ENCODE results near the gene KRTAP3-3.

KRTAP3-3 gene

DNA sequence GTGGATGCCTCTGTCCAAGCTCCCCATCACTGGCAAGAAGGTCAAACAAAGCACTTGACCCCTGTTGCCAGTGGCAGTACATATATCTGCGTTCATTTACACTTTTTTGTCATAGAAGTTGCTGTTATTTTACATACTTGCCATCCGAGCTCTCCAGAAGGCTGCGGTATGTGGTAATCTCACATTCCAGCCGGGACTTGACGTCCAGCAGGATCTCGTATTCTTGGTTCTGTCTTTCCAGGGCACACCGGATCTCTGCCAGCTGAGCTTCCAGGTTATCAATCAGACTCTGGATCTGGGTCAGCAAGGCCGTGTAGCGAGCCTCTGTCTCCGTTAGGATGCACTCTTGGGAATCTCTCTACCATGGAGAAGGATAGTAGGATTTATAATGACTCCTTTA is 33.8 kb downstream of the KRTAP3-3 start:
- no peak overlapping the region for H3K27ac ChIP-seq (ENCODE audit: low read length)
- peaks cover 3% of the 10 kb centered on the region in 2 donors for H3K9me3 ChIP-seq (ENCODE audit: control insufficient read depth in 2 of 2, low read length in 2 of 2)
- H3K4me1 ChIP-seq (ENCODE audit: control insufficient read depth, insufficient read depth, low read length) = no peaks in the 10 kb centered on the region
- H3K9ac ChIP-seq (ENCODE audit: low read length in 2 of 2) = no peak overlapping the region
- H3K27me3 ChIP-seq (ENCODE audit: control insufficient read depth in 1 of 2, insufficient read depth in 2 of 2, low read length in 2 of 2) = peaks cover 0 to 4% of the 10 kb centered on the region in 2 donors
- no peaks in the 10 kb centered on the region for H3K36me3 ChIP-seq (ENCODE audit: control insufficient read depth in 2 of 2, insufficient read depth in 2 of 2, low read length in 2 of 2)
- no peak overlapping the region for H3K4me3 ChIP-seq (ENCODE audit: low read length in 2 of 2)

DNA sequence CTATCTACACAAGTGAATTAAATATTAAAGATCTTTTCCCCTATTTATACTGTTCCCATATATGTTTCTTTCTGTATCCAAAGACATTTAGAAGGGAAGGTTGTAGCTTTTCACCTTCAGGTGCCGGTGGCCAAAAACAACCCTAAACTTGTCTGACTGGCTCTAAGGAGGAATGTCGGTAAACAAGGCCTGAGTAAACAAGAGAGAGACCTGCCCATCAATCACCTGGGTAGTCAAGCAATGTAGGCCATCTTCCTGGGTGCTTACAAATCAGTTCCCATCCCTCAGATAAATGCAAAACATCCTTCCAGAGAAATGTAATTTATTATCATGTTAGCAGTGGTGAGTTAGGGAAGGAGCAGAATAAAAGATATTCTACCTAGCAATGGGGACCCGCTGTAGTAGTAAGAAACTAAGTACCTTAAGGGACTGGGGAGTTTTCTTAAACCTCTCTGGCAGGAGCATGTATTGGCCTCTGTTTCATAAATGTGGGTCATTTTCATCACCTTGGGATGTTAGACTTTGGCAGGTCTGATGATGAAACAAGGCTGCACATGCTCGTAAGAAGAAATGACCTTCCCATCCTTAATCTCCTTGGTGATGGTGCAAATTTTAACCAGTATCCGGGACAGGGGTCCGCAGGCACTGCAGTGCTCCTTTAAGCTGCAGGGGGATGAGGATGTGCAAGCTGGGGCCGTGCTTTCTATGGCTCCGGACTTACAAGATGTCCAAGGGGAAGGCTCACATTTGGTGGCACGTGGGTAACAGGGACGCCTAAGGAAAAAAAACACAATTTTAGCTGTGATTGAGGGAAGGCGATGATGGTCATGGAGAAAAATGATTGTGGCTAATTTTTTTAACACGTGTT is 35.6 kb downstream of the KRTAP3-3 start:
- no peaks in the 10 kb centered on the region for H3K4me1 ChIP-seq (ENCODE audit: control insufficient read depth, insufficient read depth, low read length)
- no peak overlapping the region for H3K9ac ChIP-seq (ENCODE audit: low read length in 2 of 2)
- H3K9me3 ChIP-seq (ENCODE audit: control insufficient read depth in 2 of 2, low read length in 2 of 2) = peaks cover 3% of the 10 kb centered on the region in 2 donors
- H3K27me3 ChIP-seq (ENCODE audit: control insufficient read depth in 1 of 2, insufficient read depth in 2 of 2, low read length in 2 of 2) = peaks cover 0 to 4% of the 10 kb centered on the region in 2 donors
- no peaks in the 10 kb centered on the region for H3K36me3 ChIP-seq (ENCODE audit: control insufficient read depth in 2 of 2, insufficient read depth in 2 of 2, low read length in 2 of 2)
- H3K4me3 ChIP-seq (ENCODE audit: low read length in 2 of 2) = no peak overlapping the region
- H3K27ac ChIP-seq (ENCODE audit: low read length) = no peak overlapping the region

DNA sequence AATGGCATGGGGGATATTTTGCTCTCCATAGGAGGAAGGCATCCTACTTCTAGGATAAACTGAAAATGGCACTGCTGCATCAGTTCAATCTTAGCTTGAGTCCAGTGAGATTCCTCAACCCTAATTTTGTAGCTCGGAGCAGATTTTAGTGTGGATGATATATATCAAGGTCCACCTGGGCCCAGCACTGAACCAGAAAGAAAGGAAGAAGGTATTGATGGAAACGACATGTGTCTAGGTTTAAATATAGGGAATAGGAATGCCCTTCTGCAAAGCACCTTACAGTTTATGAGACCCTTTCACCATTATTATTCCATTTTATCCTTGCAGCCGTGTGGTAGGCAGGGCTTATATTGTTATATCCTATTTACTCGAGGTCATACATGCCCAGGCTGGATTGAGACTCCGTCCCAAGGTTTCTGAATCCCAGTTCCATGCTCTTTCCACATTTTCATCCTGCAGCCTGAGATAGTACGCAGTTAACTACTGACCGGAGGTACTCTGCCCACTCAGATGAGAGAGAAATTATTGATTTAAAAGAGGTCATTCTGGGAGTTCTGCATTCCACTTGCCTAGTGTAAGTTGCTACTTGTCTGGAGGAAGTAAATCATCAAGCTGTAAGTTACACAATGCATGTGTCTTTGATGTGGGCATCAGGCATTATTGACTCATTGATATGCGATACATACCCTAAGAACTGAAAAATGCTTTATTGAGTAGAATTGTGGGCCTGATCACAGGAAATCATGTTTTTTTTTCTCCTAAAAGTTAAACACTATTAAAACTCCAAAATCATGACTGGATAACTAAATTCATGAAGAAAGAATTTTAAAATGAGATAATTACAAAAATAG is 37.3 kb downstream of the KRTAP3-3 start:
- H3K4me3 ChIP-seq (ENCODE audit: low read length in 2 of 2) = no peak overlapping the region
- H3K27ac ChIP-seq (ENCODE audit: low read length) = no peak overlapping the region
- no peaks in the 10 kb centered on the region for H3K4me1 ChIP-seq (ENCODE audit: control insufficient read depth, insufficient read depth, low read length)
- no peaks in the 10 kb centered on the region for H3K9me3 ChIP-seq (ENCODE audit: control insufficient read depth in 2 of 2, low read length in 2 of 2)
- peaks cover 0 to 4% of the 10 kb centered on the region in 2 donors for H3K27me3 ChIP-seq (ENCODE audit: control insufficient read depth in 1 of 2, insufficient read depth in 2 of 2, low read length in 2 of 2)
- H3K9ac ChIP-seq (ENCODE audit: low read length in 2 of 2) = no peak overlapping the region
- H3K36me3 ChIP-seq (ENCODE audit: control insufficient read depth in 2 of 2, insufficient read depth in 2 of 2, low read length in 2 of 2) = no peaks in the 10 kb centered on the region

- Histone ChIP-seq H3K4me3 (ENCODE audit: low read length in 2 of 2) (no peak overlapping the region), H3K9me3 (ENCODE audit: control insufficient read depth in 2 of 2, low read length in 2 of 2) (no peaks in the 10 kb centered on the region), H3K27me3 (ENCODE audit: control insufficient read depth in 1 of 2, insufficient read depth in 2 of 2, low read length in 2 of 2) (peaks cover 3 to 5% of the 10 kb centered on the region in 2 donors), H3K36me3 (ENCODE audit: control insufficient read depth in 2 of 2, insufficient read depth in 2 of 2, low read length in 2 of 2) (no peaks in the 10 kb centered on the region), H3K9ac (ENCODE audit: low read length in 2 of 2) (no peak overlapping the region), H3K4me1 (ENCODE audit: control insufficient read depth, insufficient read depth, low read length) (no peaks in the 10 kb centered on the region), H3K27ac (ENCODE audit: low read length) (no peak overlapping the region)
Measured at GRCh38 chr17:40953881-40954280, 40.1 kb downstream of the KRTAP3-3 start.

DNA sequence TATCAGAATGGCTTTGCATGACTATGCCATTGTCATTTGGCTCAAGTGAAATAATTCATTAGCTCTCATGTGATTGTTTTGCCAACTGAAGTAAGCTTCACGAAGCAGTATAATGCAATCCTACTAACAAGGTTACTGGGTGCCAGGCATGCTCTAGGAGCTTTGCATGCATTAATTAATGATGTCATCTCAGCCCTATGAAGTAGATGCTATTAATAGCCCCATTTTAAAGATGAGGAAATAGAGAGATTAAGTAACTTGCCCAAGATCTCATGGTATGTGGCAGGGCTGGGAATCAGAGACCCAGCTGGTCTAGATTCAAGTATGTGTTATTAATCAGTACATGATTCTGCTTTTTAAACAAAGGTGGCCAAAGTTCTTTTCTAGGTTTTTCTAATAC is 41.3 kb downstream of the KRTAP3-3 start:
- Histone ChIP-seq H3K27ac (ENCODE audit: low read length) (no peak overlapping the region), H3K4me3 (ENCODE audit: low read length in 2 of 2) (no peak overlapping the region), H3K9ac (ENCODE audit: low read length in 2 of 2) (no peak overlapping the region), H3K9me3 (ENCODE audit: control insufficient read depth in 2 of 2, low read length in 2 of 2) (no peaks in the 10 kb centered on the region), H3K4me1 (ENCODE audit: control insufficient read depth, insufficient read depth, low read length) (no peaks in the 10 kb centered on the region), H3K27me3 (ENCODE audit: control insufficient read depth in 1 of 2, insufficient read depth in 2 of 2, low read length in 2 of 2) (peaks cover 6 to 8% of the 10 kb centered on the region in 2 donors), H3K36me3 (ENCODE audit: control insufficient read depth in 2 of 2, insufficient read depth in 2 of 2, low read length in 2 of 2) (no peaks in the 10 kb centered on the region)

DNA sequence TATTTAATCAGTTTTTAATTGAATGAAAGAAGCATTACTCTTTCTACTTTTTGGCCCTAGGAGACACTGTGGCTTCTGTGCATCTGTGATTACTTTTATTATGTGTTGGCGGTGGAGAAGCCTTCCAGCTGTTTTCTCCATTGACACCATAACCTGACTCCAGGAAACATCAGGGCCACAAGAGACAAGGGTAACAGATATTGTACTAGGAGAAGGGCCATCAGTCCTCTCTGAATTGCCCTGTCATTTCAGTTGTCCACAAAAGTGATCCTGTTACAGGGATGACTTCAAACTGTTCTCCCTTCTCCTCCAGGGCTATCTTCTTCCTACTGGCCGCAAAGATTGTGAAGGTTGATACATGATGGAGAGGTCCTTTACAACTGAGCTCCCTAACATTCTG is 41.8 kb downstream of the KRTAP3-3 start:
- Histone ChIP-seq H3K27ac (ENCODE audit: low read length) (no peak overlapping the region), H3K9me3 (ENCODE audit: control insufficient read depth in 2 of 2, low read length in 2 of 2) (no peaks in the 10 kb centered on the region), H3K9ac (ENCODE audit: low read length in 2 of 2) (no peak overlapping the region), H3K36me3 (ENCODE audit: control insufficient read depth in 2 of 2, insufficient read depth in 2 of 2, low read length in 2 of 2) (no peaks in the 10 kb centered on the region), H3K27me3 (ENCODE audit: control insufficient read depth in 1 of 2, insufficient read depth in 2 of 2, low read length in 2 of 2) (peaks cover 6 to 8% of the 10 kb centered on the region in 2 donors), H3K4me3 (ENCODE audit: low read length in 2 of 2) (no peak overlapping the region), H3K4me1 (ENCODE audit: control insufficient read depth, insufficient read depth, low read length) (no peaks in the 10 kb centered on the region)

GRCh38 chr17:40951011-40951622 is 42.8 kb downstream of the KRTAP3-3 start:
- no peaks in the 10 kb centered on the region for H3K4me1 ChIP-seq (ENCODE audit: control insufficient read depth, insufficient read depth, low read length)
- H3K27me3 ChIP-seq (ENCODE audit: control insufficient read depth in 1 of 2, insufficient read depth in 2 of 2, low read length in 2 of 2) = peaks cover 6 to 12% of the 10 kb centered on the region in 2 donors
- H3K9ac ChIP-seq (ENCODE audit: low read length in 2 of 2) = no peak overlapping the region
- no peaks in the 10 kb centered on the region for H3K9me3 ChIP-seq (ENCODE audit: control insufficient read depth in 2 of 2, low read length in 2 of 2)
- no peaks in the 10 kb centered on the region for H3K36me3 ChIP-seq (ENCODE audit: control insufficient read depth in 2 of 2, insufficient read depth in 2 of 2, low read length in 2 of 2)
- no peak overlapping the region for H3K27ac ChIP-seq (ENCODE audit: low read length)
- no peak overlapping the region for H3K4me3 ChIP-seq (ENCODE audit: low read length in 2 of 2)

GRCh38 chr17:40950176-40950575 is 43.8 kb downstream of the KRTAP3-3 start:
- no peaks in the 10 kb centered on the region for H3K9me3 ChIP-seq (ENCODE audit: control insufficient read depth in 2 of 2, low read length in 2 of 2)
- no peak overlapping the region for H3K9ac ChIP-seq (ENCODE audit: low read length in 2 of 2)
- no peaks in the 10 kb centered on the region for H3K4me1 ChIP-seq (ENCODE audit: control insufficient read depth, insufficient read depth, low read length)
- peaks cover 9 to 14% of the 10 kb centered on the region in 2 donors for H3K27me3 ChIP-seq (ENCODE audit: control insufficient read depth in 1 of 2, insufficient read depth in 2 of 2, low read length in 2 of 2)
- no peak overlapping the region for H3K4me3 ChIP-seq (ENCODE audit: low read length in 2 of 2)
- no peak overlapping the region for H3K27ac ChIP-seq (ENCODE audit: low read length)
- no peaks in the 10 kb centered on the region for H3K36me3 ChIP-seq (ENCODE audit: control insufficient read depth in 2 of 2, insufficient read depth in 2 of 2, low read length in 2 of 2)

DNA sequence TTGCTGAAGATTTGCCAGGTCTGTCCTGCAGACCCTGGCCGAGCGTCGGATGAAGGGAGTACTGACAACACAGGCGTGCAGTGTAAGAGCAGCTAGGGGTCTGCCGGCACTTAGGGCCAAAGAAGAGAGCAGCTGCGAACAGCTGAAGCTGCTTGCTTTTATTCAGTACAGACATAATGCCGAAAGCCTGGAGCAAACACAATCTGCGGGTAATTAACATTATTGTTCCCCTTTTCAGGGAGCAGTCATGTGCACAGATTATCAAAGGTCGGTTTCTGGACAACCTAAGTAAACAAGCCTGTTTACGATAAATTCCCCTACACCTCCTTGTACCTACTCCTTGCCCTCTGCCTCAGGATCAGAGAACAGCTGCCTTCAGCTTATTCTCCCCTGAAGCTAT is 44.5 kb downstream of the KRTAP3-3 start:
- no peak overlapping the region for H3K27ac ChIP-seq (ENCODE audit: low read length)
- H3K36me3 ChIP-seq (ENCODE audit: control insufficient read depth in 2 of 2, insufficient read depth in 2 of 2, low read length in 2 of 2) = no peaks in the 10 kb centered on the region
- no peak overlapping the region for H3K4me3 ChIP-seq (ENCODE audit: low read length in 2 of 2)
- H3K4me1 ChIP-seq (ENCODE audit: control insufficient read depth, insufficient read depth, low read length) = no peaks in the 10 kb centered on the region
- peaks cover 9 to 14% of the 10 kb centered on the region in 2 donors for H3K27me3 ChIP-seq (ENCODE audit: control insufficient read depth in 1 of 2, insufficient read depth in 2 of 2, low read length in 2 of 2)
- no peaks in the 10 kb centered on the region for H3K9me3 ChIP-seq (ENCODE audit: control insufficient read depth in 2 of 2, low read length in 2 of 2)
- H3K9ac ChIP-seq (ENCODE audit: low read length in 2 of 2) = no peak overlapping the region

DNA sequence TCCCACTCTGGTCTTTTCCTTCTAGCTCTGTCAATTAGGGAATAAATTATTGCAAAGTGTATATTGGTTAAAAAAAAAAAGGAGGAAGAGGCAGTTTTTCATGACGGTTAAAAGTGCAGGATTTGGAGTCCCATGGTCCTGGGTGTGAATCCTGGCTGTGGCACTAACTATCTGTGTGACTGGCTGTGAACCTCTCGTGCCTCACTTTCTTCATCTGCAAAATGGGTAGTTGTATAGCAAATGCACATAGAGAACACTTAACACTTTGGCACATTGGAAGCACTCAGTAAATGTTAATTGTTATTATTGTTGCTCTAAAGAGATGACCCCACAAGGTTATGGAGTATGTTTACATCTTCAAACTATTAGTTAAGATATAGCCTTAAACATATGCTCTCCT is 46.0 kb downstream of the KRTAP3-3 start:
- H3K27ac ChIP-seq (ENCODE audit: low read length) = no peak overlapping the region
- H3K9me3 ChIP-seq (ENCODE audit: control insufficient read depth in 2 of 2, low read length in 2 of 2) = no peaks in the 10 kb centered on the region
- H3K4me3 ChIP-seq (ENCODE audit: low read length in 2 of 2) = no peak overlapping the region
- H3K9ac ChIP-seq (ENCODE audit: low read length in 2 of 2) = no peak overlapping the region
- peaks cover 9 to 14% of the 10 kb centered on the region in 2 donors for H3K27me3 ChIP-seq (ENCODE audit: control insufficient read depth in 1 of 2, insufficient read depth in 2 of 2, low read length in 2 of 2)
- no peaks in the 10 kb centered on the region for H3K36me3 ChIP-seq (ENCODE audit: control insufficient read depth in 2 of 2, insufficient read depth in 2 of 2, low read length in 2 of 2)
- H3K4me1 ChIP-seq (ENCODE audit: control insufficient read depth, insufficient read depth, low read length) = no peaks in the 10 kb centered on the region

Data from stomach smooth muscle (tissue), 2 donors.